ENCODE measurements around the gene RCAN2. TPM values are rescaled to one million over a fixed set of nuclear protein-coding genes. Genes with fewer than 3 reads are reported as not detected.

RCAN2 gene
- total and polyA plus RNA-seq, 4 donors = 4.5 to 16.7 (median 4.8) TPM

GRCh38 chr6:46380152-46380807 lies 111.0 kb downstream of the RCAN2 start:
- no peak overlapping the region for H3K27ac ChIP-seq (ENCODE audit: low read depth in 1 of 2, low read length in 1 of 2)

GRCh38 chr6:46378882-46379416 lies 112.3 kb downstream of the RCAN2 start:
- WGBS, 2 donors = 95 to 99% methylated on average over 2 of the region's 2 CpGs
- Histone ChIP-seq H3K27me3 (ENCODE audit: control insufficient read depth in 3 of 3, insufficient read depth in 3 of 3, low read length in 2 of 3) (no peaks in the 10 kb centered on the region), H3K4me3 (no peak overlapping the region), H3K4me1 (ENCODE audit: control insufficient read depth in 5 of 5, insufficient read depth in 5 of 5, low read length in 5 of 5) (peaks cover 0 to 36% (median 4%) of the 10 kb centered on the region in 5 donors), H3K36me3 (ENCODE audit: control insufficient read depth in 4 of 4, insufficient read depth in 4 of 4, low read length in 4 of 4) (no peaks in the 10 kb centered on the region), H3K9me3 (ENCODE audit: control insufficient read depth in 4 of 4, insufficient read depth in 3 of 4, low read length in 3 of 4) (no peaks in the 10 kb centered on the region), H3K9ac (ENCODE audit: insufficient read depth in 1 of 2, low read length in 2 of 2) (no peak overlapping the region), H3K27ac (ENCODE audit: low read depth in 1 of 2, low read length in 1 of 2) (peak overlapping the region in 1 of 2 donors; percentile 9)
- no peak for TF ChIP-seq CTCF (IDR thresholded peaks at IDR 0.05; ENCODE audit: control extremely low read depth, extremely low read depth)
- ATAC-seq (ENCODE audit: insufficient read depth, low FRiP score) (no peak), DNase-seq (peak in 1 of 3 donors; percentile 38)

More at GRCh38 chr6:46380152-46380807, 111.0 kb downstream of the RCAN2 start:
- H3K9ac ChIP-seq (ENCODE audit: insufficient read depth in 1 of 2, low read length in 2 of 2) = no peak overlapping the region
- H3K36me3 ChIP-seq (ENCODE audit: control insufficient read depth in 4 of 4, insufficient read depth in 4 of 4, low read length in 4 of 4) = no peaks in the 10 kb centered on the region
- H3K27me3 ChIP-seq (ENCODE audit: control insufficient read depth in 3 of 3, insufficient read depth in 3 of 3, low read length in 2 of 3) = no peaks in the 10 kb centered on the region
- TF ChIP-seq CTCF (IDR thresholded peaks at IDR 0.05; ENCODE audit: control extremely low read depth, extremely low read depth) = no peak
- no peaks in the 10 kb centered on the region for H3K9me3 ChIP-seq (ENCODE audit: control insufficient read depth in 4 of 4, insufficient read depth in 3 of 4, low read length in 3 of 4)
- no peak overlapping the region for H3K4me3 ChIP-seq
- peaks cover 0 to 41% (median 4%) of the 10 kb centered on the region in 5 donors for H3K4me1 ChIP-seq (ENCODE audit: control insufficient read depth in 5 of 5, insufficient read depth in 5 of 5, low read length in 5 of 5)
- no peak for ATAC-seq (ENCODE audit: insufficient read depth, low FRiP score)
- DNase-seq = peak in 1 of 3 donors; percentile 3

GRCh38 chr6:46378161-46378881 lies 112.9 kb downstream of the RCAN2 start:
- H3K4me3 ChIP-seq = no peak overlapping the region
- TF ChIP-seq CTCF (IDR thresholded peaks at IDR 0.05; ENCODE audit: control extremely low read depth, extremely low read depth) = no peak
- no peaks in the 10 kb centered on the region for H3K36me3 ChIP-seq (ENCODE audit: control insufficient read depth in 4 of 4, insufficient read depth in 4 of 4, low read length in 4 of 4)
- H3K9me3 ChIP-seq (ENCODE audit: control insufficient read depth in 4 of 4, insufficient read depth in 3 of 4, low read length in 3 of 4) = no peaks in the 10 kb centered on the region
- H3K4me1 ChIP-seq (ENCODE audit: control insufficient read depth in 5 of 5, insufficient read depth in 5 of 5, low read length in 5 of 5) = peaks cover 0 to 38% (median 4%) of the 10 kb centered on the region in 5 donors
- H3K27me3 ChIP-seq (ENCODE audit: control insufficient read depth in 3 of 3, insufficient read depth in 3 of 3, low read length in 2 of 3) = no peaks in the 10 kb centered on the region
- DNase-seq (no peak), ATAC-seq (ENCODE audit: insufficient read depth, low FRiP score) (no peak)
- 83 to 87% methylated on average over 2 of the region's 2 CpGs for WGBS, 2 donors
- no peak overlapping the region for H3K27ac ChIP-seq (ENCODE audit: low read depth in 1 of 2, low read length in 1 of 2)
- H3K9ac ChIP-seq (ENCODE audit: insufficient read depth in 1 of 2, low read length in 2 of 2) = no peak overlapping the region
